Limb (tissue), 2 donors: ENCODE data around the gene CD99.
"Not testable (repeated sequence)": the region's sequence is repeated elsewhere in the genome, so short reads cannot be mapped to it uniquely, and the experiment has no call there.

Source experiments
- DNase-seq, 2 donors: peaks; one replicate each; pipeline ENCODE4 v3.0.0-alpha.2; 2016; ENCODE audit errors: extremely low spot score in 2 of 2

CD99 gene

DNA sequence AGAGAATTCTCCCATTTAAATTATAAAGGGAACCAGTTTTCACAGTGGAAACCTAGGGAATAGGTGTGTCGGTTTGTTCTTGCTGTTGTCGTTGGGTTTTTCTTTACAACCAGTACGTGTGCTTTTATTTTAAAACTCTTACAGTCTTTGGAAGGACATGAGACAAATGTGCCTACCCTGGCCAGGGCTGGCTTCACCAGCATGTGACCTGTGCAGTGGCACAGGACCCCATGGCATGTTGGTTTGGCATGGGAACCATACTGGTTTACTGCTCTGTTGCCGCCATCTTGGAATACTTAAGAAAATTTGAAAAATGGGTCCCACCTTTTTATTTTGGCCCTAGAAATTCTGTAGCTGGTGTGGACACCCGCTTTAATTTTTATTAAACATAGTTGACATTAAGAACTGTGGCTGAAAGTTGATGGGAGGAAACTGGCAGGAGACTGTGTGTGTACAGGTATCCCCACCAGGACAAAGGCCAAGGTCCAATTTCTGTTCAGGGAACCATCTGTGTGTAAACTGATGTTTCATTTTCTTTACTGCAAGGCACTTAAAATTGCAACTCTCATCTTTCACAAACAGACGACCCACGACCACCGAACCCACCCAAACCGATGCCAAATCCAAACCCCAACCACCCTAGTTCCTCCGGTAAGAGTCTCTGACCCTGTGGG lies 28.8 kb downstream of the CD99 start:
- DNase-seq = no peak

DNA sequence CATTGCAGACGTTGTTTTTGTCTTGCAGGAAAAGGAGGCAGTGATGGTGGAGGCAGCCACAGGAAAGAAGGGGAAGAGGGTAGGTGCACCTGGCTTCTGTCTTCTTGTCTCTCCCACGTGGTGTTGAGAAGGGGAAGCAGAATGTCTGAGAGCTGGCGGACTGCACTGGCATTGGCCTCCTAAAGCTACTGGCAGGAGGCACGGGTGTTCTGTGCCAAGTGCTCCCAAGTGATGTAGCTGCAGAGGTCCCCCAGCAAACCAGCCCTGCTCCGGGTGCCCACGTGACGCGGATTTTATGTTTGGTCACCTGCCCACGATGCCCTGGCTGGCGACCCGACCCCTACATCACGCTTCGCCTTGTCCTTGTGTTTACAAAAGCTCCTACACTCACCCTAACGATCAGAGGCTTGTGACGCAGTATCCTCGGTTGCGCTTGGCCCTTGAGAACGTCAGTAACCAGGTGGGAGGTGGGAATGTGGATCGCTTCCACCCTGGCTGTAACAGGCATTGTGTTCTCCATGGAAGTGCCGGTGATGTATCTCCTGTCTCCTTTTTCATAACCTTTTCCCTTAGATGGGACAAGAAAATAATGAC lies 32.3 kb downstream of the CD99 start:
- DNase-seq = no peak

DNA sequence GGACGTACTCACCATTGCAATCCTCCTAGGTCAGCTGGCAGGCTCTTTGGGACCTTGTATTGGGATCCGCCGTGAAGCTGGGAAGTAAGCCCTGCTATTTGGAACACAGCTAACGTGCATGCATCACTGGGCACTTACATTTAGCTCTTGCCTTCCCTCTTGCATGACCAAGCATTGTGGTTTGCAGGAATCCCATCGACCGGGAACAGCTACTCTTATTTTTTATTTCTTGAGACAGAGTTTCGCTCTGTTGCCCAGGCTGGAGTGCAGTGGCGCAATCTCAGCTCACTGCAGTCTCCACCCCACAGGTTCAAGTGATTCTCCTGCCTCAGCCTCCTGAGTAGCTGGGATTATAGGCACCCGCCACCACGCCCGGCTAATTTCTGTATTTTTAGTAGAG lies 36.2 kb downstream of the CD99 start:
- not testable (repeated sequence) for DNase-seq

DNA sequence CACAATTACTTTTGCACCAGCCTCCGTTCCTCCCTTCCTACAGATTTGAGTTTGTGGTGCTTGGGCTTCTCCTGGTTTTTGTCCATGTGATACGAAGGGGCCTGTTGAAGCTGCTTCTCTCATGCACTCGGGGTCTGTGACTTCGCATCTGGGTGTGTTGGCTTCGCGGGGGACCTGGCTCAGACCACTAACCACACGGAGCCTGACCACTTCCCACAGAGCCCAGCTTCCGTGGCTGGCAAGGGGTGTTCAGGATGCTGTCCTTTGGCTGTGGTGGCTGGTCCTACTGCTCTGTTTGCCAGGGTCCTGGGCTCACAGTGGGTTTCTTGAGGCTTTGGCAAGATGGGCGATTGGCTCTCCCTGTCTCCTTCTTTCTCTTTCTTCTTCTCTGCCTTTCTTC lies 41.0 kb downstream of the CD99 start:
- DNase-seq = no peak

DNA sequence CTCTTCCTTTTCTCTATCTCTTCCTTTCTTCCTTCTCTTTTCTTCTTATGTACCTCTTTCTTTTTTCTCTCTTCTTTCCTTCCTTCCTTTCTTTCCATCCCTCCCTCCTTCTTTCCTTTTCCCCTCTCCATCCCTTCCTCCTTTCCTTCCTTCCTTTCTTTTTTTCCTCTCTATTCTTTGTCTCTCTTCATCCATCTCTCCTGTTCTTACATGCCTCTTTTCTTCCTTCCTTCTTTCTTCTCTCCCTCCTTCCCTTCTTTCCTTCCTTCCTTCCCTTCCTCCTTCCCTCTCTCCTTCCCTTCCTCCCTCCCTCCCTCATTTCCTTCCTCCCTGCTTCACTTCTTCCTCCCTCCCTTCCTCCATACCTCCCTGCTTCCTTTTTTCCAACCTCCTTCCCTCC lies 41.6 kb downstream of the CD99 start:
- DNase-seq = no peak

DNA sequence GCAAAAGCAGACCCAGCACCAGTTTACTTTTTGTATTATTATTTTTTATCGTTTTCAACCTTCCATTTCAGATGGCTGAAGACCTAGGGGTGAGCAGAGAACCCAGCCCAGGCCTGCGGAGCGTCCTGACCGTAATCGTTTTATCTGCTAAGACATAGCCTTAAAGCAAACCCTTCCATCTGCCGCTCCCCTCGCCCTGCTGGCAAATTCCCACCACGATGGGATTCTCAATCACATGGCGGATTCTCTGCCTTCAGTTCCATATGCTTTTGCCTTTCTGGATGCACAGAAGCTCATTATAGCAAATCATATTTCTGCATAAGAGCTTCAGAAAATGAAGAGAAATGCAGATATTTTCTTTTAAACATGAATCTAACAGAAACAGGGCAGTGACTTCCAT lies 42.2 kb downstream of the CD99 start:
- no peak for DNase-seq

DNA sequence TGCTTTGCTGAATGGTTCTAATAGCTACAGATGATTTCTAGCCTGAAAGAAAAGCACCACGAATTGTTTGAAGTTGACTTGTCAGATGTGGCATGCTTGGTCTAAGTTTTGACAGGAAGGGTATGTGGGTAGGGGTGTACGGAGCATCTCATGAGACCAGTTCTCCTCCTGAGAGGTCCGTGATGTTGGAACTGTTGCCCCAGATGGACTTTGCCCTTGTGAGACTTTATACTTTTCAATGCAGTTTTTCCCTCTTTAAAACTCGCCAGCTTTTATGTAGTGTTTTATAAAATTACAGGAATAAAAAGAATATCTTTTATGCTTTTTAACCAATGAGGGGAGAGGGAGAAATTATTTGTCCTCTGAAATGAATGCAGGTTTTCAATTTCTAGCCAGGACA lies 44.2 kb downstream of the CD99 start:
- no peak for DNase-seq

DNA sequence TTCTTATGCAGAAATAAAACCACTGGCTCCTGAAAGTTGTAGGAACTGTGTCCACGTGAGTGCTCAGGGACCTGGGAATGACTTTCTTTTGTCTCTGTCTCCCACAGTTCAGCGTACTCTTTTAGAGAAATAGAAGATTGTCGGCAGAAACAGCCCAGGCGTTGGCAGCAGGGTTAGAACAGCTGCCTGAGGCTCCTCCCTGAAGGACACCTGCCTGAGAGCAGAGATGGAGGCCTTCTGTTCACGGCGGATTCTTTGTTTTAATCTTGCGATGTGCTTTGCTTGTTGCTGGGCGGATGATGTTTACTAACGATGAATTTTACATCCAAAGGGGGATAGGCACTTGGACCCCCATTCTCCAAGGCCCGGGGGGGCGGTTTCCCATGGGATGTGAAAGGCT lies 49.6 kb downstream of the CD99 start:
- DNase-seq = no peak

DNA sequence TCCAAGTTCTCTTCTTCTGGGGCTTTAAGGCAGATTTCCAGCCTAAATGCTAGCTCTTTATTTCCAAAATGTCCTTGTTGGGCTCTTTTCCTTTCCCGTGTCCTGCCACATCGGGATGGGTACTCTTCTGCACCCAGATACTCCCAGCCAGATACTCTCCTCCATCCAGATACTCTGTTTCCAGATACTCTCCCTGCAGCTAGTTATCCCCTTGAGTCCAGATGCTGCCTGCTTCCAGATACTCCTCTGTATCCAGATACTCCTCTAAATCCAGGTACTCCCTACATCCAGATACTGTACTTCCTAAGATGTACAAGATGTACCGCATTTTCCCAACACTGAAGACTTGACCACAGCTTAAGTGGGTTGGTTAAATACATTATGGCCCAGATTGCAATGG lies 50.3 kb downstream of the CD99 start:
- no peak for DNase-seq

DNA sequence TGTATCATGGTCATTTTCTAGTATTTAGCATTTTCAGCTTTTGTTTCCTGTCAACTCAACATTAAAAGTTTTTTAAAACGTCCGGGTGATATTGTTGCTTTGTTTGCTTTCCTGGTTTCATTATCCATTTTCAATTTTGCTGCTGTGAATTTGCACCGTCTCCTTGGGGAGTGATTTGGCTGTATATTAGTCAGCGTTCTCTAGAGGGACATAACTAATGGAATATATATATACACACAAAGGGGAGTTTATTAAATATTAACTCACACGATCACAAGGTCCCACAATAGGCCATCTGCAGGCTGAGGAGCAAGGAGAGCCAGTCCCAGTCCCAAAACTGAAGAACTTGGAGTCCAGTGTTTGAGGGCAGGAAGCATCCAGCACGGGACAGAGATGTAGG lies 55.2 kb downstream of the CD99 start:
- not testable (repeated sequence) for DNase-seq

DNA sequence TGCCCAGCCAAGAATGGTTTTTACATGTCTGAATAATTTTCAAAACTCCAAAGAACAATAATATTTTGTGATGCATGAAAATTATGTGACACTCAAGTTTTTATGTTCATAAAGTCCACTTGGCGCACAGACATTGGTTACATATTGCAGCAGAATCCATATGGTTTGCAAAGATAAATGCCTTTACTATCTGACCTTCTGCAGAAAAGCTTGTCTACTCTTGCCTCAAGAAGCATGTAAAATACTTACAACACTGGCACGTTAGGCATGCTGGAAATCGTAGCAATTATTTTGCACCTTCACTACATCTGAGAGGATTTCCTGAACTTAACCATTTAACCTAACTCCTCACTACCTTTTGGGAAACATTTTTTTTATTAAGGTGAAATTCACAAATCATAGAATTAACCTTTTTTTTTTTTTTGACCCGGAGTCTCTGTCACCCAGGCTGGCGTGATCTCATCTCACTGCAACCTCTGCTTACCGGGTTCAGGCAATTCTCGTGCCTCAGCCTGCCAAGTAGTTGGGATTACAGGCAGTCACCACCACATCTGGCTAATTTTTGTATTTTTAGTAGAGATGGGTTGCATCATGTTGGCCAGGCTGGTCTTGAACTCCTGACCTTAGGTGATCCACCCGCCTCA lies 57.2 kb downstream of the CD99 start:
- DNase-seq = no peak

DNA sequence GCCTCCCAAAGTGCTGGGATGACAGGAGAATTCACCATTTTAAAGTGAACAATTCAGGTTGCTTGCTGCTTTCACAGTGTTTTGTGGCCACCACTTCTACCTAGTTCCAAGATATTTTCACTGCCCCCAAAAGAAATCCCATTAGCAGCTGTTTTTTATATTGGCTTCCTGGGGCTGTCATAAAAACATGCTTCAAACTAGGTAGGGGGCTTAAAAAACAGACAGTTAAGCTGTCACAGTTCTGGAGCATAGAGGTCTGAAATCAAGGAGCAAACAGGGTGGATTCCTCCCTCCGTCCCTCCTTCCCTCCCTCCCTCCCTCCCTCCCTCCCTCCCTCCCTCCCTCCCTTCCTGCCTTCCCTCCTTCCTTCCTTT lies 57.7 kb downstream of the CD99 start:
- DNase-seq = no peak

DNA sequence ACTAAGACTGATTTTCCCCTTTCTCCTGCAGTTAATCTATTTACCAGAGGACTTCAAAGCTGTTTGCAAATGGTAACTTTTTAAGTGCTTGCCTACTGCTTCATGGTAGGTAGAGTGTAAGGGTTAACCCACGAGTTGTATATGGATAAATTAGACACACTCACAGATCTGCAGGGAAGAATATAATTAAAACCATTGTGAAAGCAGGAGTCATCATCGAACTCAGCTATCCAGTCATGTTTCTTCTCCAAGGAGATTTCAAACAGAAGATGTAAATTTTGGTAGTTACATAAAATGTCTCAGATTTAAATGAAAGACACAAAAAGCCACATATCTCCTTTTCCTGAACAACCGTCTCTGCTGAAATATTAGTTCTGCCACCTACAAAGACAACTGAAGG lies 60.2 kb downstream of the CD99 start:
- no peak for DNase-seq

DNA sequence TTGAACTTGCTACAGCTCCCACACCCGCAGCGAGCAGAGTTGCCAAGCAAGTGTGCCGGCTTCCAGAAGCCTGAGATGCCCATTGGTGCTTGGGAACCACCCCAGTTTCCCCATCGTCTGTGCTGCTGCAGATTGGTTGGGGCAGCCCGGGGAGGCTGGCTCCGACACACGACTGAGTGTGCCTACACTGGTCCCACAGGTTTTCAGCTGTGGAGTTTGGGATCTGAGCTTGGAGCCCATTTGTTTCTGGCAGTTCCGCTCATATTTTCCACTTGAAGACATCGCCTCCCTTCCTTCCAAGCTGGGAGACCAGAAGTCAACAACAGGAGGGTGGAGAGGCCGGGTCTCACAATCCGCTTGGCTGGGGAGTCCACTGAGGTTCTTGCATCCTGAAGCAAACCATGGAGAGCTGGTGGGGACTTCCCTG lies 60.8 kb downstream of the CD99 start, which contains the start of gene XG:
Gene XG, plus strand, starts transcription at position 167 of the 427 bp plus-strand sequence. Its CDS starts 235 bp downstream, at position 402.
- DNase-seq = not testable (repeated sequence)

DNA sequence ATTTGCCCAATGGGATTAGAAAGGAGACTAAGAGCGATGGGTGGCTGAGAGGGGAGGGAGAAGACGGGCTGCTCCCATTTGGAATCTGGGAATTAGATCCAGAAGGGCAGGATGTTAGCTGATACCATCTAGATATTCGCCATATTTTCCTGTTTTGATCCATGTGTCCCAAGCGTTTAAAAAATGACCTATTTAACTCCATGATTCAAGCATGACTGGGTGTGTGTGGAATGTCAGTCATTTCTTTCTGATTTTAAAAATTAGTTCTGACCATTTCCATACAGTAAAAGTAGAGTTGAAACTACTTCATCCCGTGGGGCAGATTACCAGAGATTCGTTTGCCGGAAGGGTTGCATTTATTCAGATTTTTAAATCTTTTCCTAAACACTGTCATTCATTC lies 61.3 kb downstream of the CD99 start:
- DNase-seq = not testable (repeated sequence)

DNA sequence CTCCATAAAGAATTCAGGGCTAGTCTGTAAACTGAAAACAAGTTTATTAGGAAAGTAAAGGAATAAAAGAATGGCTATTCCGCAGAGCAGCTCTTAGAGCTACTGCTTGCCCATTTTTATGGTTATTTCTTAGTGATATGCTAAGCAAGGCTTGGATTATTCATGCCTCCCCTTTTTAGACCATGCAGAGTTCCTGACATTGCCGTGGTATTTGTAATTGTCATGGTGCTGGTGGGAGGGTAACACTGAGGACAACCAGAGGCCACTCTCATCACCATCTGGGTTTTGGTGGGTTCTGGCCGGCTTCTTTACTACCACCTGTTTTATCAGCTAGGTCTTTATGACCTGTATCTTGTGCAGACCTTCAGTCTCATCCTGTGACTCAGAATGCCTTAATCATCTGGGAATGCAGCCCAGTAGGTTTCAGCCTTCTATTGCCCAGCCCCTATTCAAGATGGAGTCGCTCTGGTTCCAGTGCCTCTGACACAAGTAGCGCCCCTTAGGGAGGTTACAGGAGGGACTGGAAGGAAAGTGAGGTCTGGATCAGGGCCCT lies 64.1 kb downstream of the CD99 start:
- DNase-seq = not testable (repeated sequence)

DNA sequence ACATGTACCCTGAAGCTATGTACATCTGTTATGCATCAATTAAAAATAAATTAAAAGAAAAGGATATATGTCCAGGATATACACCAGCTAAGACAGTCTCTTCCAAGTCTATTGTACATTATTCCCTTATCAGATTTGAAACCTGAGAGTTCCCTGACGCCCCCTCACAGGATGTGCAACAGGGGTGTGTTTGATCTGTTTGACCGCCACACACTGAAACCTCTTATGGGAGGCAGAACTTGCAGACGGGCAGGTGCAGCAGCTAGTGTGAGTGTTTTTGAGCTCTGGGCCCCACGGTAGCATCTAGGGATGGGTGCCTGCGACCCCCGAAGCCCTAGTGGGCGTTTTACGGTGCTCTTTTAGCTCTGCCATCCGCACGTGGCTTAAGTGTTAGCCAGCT lies 65.5 kb downstream of the CD99 start:
- DNase-seq = no peak

DNA sequence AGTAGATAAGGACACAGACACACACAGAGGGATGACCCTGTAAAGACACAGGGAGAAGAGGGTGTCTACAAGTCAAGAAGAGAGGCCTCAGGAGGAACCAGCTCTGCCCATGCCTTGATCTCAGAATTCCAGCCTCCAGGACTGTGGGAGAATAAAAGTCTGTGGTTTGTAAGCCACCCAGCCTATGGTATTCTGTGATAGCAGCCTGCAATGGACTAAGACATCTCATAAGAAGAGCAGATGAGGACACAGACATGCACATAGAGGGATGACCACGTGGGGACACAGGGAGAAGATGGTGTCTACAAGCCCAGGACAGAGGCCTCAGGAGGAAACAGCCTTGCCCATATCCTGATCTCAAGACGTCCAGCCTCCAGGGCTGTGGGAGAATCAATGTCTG lies 70.2 kb downstream of the CD99 start:
- DNase-seq = no peak

DNA sequence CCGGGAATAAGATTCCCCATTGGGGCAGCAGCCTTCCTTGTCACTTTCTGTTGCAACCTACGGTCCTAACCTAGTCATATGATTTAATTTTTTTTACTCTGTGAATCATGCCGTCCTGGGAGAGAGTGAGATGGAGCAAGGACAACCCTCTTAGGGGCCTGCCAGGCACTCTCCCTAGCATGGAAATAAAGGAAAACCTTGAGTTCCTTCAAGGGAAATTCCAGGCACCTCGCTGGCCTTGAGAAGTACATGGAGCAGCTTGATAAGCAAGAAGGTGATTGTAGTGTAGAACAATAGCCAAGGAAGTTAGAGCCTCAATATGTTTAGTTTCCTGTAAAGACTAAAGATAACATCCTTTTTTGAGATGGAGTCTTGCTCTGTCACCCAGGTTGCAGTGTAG lies 71.6 kb downstream of the CD99 start:
- not testable (repeated sequence) for DNase-seq

DNA sequence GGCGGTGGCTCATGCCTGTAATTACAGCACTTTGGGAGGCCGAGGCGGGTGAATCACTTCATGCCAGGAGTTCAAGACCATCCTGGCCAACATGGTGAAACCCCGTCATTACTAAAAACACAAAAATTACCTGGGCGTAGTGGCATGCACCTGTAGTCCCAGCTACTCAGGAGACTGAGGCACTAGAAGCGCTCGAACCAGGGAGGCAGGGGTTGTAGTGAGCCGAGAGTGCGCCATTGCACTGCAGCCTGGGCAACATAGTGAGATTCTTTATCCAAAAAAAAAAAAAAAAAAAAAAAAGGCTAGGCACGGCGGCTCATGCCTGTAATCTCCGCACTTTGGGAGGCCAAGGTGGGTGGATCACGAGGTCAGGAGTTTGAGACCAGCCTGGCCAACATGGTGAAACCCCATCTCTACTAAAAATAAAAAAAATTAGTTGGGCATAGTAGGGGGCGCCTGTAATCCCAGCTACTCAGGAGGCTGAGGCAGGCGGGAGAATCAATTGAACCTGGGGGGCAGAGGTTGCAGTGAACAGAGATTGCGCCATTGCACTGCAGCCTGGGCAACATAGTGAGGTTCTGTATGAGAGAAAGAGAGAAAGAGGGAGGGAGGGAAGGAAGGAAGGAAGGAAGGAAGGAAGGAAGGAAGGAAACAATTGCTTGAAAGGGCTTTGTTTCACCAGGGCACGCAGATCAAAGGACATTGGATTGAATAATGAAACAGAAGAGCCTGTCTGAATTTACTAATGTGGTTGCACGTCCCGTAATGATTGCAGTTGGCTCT lies 73.9 kb downstream of the CD99 start:
- DNase-seq = not testable (repeated sequence)

DNA sequence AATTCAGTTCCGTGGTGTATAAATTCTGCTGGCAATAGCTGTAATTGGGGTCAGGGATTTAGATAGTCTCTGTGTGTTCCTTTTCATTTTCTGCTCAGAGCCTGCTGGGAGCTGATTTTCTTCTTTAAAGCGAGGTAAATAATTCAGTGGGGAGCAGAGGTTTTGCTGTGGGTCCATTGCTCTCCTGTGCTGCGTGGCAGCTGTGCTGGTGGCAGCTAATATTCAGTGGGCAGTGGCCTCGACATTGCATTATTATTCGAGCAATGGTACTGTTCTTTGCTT lies 74.4 kb downstream of the CD99 start:
- no peak for DNase-seq

DNA sequence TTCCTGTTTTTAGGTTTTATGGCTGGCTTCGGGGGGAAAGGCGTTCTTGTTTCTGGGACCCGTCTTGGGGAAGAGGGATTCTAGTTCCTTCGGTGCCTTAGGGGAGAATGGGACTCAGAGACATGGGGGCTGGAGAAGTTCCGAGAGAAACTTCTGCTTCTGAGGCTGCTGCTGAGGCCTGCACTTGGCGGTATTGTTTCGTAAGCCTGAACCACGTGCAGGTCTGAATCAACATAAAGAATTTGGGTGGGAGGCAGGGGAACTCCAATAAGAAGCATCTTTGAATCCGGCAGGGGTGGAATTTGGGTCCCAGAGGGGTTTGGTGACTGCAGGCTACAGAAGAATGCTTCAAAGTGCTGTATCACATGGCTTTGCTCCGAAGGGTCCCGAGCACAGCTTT lies 75.8 kb downstream of the CD99 start:
- DNase-seq = no peak
